ENCODE data around the gene OTUB1.

Gene OTUB1

DNA sequence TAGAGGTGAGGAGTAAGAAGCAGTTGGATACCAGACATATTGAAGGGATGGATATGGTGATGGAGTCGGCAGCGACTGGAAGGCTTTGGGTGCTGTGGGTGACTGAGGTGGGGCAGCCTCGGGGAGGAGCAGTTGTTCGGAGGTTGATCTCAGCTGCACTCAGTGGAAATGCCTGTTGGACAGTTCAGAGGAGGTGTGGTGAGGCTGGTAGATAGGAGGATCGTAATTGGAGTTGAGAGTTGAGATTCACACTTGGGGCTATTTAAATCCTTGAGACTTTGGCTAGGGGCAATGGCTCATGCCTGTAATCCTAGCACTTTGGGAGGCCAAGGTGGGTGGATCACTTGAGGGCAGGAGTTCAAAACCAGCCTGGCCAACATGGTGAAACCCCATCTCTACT lies 6.9 kb downstream of the OTUB1 start:
- no peak overlapping the region for H3K27ac ChIP-seq

GRCh38 chr11:63993993-63994392 lies 7.8 kb downstream of the OTUB1 start:
- Histone ChIP-seq H2AFZ (no peak overlapping the region), H3K4me3 (ENCODE audit: low read depth, low read length) (no peak overlapping the region), H3K9ac (no peak overlapping the region), H3K79me2 (no peaks in the 10 kb centered on the region), H3K36me3 (ENCODE audit: control insufficient read depth, insufficient read depth, low read length) (no peaks in the 10 kb centered on the region), H3K9me3 (ENCODE audit: control insufficient read depth, low read length) (no peaks in the 10 kb centered on the region), H3K4me1 (no peaks in the 10 kb centered on the region), H3K27me3 (ENCODE audit: control insufficient read depth, insufficient read depth, low read length) (no peaks in the 10 kb centered on the region), H3K4me2 (ENCODE audit: low read length) (no peak overlapping the region), H3K27ac (no peak overlapping the region)
- TF ChIP-seq, protein P1, sequence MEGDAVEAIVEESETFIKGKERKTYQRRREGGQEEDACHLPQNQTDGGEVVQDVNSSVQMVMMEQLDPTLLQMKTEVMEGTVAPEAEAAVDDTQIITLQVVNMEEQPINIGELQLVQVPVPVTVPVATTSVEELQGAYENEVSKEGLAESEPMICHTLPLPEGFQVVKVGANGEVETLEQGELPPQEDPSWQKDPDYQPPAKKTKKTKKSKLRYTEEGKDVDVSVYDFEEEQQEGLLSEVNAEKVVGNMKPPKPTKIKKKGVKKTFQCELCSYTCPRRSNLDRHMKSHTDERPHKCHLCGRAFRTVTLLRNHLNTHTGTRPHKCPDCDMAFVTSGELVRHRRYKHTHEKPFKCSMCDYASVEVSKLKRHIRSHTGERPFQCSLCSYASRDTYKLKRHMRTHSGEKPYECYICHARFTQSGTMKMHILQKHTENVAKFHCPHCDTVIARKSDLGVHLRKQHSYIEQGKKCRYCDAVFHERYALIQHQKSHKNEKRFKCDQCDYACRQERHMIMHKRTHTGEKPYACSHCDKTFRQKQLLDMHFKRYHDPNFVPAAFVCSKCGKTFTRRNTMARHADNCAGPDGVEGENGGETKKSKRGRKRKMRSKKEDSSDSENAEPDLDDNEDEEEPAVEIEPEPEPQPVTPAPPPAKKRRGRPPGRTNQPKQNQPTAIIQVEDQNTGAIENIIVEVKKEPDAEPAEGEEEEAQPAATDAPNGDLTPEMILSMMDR (IDR thresholded peaks at IDR 0.05): no peak

More for the DNA sequence above, 6.9 kb downstream of the OTUB1 start:
- Histone ChIP-seq H3K27me3 (ENCODE audit: control insufficient read depth, insufficient read depth, low read length) (no peaks in the 10 kb centered on the region), H2AFZ (no peak overlapping the region), H3K36me3 (ENCODE audit: control insufficient read depth, insufficient read depth, low read length) (no peaks in the 10 kb centered on the region), H3K4me2 (ENCODE audit: low read length) (no peak overlapping the region), H3K79me2 (no peaks in the 10 kb centered on the region), H3K4me1 (no peaks in the 10 kb centered on the region), H3K9ac (no peak overlapping the region), H3K9me3 (ENCODE audit: control insufficient read depth, low read length) (no peaks in the 10 kb centered on the region), H3K4me3 (ENCODE audit: low read depth, low read length) (no peak overlapping the region)
- TF ChIP-seq, protein P1 (IDR thresholded peaks at IDR 0.05): no peak

GRCh38 chr11:63996512-63996911 lies 10.3 kb downstream of the OTUB1 start:
- TF ChIP-seq, protein P1 (IDR thresholded peaks at IDR 0.05): no peak
- Histone ChIP-seq H3K4me2 (ENCODE audit: low read length) (no peak overlapping the region), H3K4me1 (no peaks in the 10 kb centered on the region), H3K4me3 (ENCODE audit: low read depth, low read length) (no peak overlapping the region), H3K36me3 (ENCODE audit: control insufficient read depth, insufficient read depth, low read length) (no peaks in the 10 kb centered on the region), H3K9ac (no peak overlapping the region), H3K79me2 (no peaks in the 10 kb centered on the region), H2AFZ (no peak overlapping the region), H3K27me3 (ENCODE audit: control insufficient read depth, insufficient read depth, low read length) (no peaks in the 10 kb centered on the region), H3K9me3 (ENCODE audit: control insufficient read depth, low read length) (no peaks in the 10 kb centered on the region), H3K27ac (no peak overlapping the region)

DNA sequence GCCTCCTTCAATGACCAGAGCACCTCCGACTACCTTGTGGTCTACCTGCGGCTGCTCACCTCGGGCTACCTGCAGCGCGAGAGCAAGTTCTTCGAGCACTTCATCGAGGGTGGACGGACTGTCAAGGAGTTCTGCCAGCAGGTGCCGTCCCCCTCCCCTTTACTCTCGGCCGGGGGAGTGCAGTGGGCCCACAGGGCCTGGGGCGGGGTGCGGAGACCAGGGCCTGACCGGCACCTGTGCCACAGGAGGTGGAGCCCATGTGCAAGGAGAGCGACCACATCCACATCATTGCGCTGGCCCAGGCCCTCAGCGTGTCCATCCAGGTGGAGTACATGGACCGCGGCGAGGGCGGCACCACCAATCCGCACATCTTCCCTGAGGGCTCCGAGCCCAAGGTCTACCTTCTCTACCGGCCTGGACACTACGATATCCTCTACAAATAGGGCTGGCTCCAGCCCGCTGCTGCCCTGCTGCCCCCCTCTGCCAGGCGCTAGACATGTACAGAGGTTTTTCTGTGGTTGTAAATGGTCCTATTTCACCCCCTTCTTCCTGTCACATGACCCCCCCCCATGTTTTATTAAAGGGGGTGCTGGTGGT lies 11.0 kb downstream of the OTUB1 start:
- H3K4me3 ChIP-seq (ENCODE audit: low read depth, low read length): no peak overlapping the region
- no peak overlapping the region for H2AFZ ChIP-seq
- no peaks in the 10 kb centered on the region for H3K79me2 ChIP-seq
- TF ChIP-seq, protein P1 (IDR thresholded peaks at IDR 0.05): no peak
- H3K36me3 ChIP-seq (ENCODE audit: control insufficient read depth, insufficient read depth, low read length): no peaks in the 10 kb centered on the region
- H3K9ac ChIP-seq: no peak overlapping the region
- no peak overlapping the region for H3K27ac ChIP-seq
- no peaks in the 10 kb centered on the region for H3K9me3 ChIP-seq (ENCODE audit: control insufficient read depth, low read length)
- no peak overlapping the region for H3K4me2 ChIP-seq (ENCODE audit: low read length)
- no peaks in the 10 kb centered on the region for H3K27me3 ChIP-seq (ENCODE audit: control insufficient read depth, insufficient read depth, low read length)
- no peaks in the 10 kb centered on the region for H3K4me1 ChIP-seq

GRCh38 chr11:63997801-63998337 lies 11.6 kb downstream of the OTUB1 start:
- H2AFZ ChIP-seq: no peak overlapping the region
- TF ChIP-seq, protein P1 (IDR thresholded peaks at IDR 0.05): no peak
- H3K4me1 ChIP-seq: no peaks in the 10 kb centered on the region
- no peak overlapping the region for H3K9ac ChIP-seq
- no peaks in the 10 kb centered on the region for H3K79me2 ChIP-seq
- H3K9me3 ChIP-seq (ENCODE audit: control insufficient read depth, low read length): no peaks in the 10 kb centered on the region
- H3K4me3 ChIP-seq (ENCODE audit: low read depth, low read length): no peak overlapping the region
- no peaks in the 10 kb centered on the region for H3K27me3 ChIP-seq (ENCODE audit: control insufficient read depth, insufficient read depth, low read length)
- H3K36me3 ChIP-seq (ENCODE audit: control insufficient read depth, insufficient read depth, low read length): no peaks in the 10 kb centered on the region
- H3K4me2 ChIP-seq (ENCODE audit: low read length): no peak overlapping the region
- H3K27ac ChIP-seq: no peak overlapping the region
